Activated CD4-positive, alpha-beta T cell treated with anti-CD3 and anti-CD28 coated beads, Interleukin-2, amount 50 U/mL, for 24 hours (primary cell): ENCODE measurements around the gene IMMP1L.

Experiments used
- DNase-seq, 2 donors: peaks; one replicate each; pipeline ENCODE4 v3.0.0-alpha.2; 2020; ENCODE audit warnings: low read depth in 1 of 2, low spot score in 1 of 2

IMMP1L gene

DNA sequence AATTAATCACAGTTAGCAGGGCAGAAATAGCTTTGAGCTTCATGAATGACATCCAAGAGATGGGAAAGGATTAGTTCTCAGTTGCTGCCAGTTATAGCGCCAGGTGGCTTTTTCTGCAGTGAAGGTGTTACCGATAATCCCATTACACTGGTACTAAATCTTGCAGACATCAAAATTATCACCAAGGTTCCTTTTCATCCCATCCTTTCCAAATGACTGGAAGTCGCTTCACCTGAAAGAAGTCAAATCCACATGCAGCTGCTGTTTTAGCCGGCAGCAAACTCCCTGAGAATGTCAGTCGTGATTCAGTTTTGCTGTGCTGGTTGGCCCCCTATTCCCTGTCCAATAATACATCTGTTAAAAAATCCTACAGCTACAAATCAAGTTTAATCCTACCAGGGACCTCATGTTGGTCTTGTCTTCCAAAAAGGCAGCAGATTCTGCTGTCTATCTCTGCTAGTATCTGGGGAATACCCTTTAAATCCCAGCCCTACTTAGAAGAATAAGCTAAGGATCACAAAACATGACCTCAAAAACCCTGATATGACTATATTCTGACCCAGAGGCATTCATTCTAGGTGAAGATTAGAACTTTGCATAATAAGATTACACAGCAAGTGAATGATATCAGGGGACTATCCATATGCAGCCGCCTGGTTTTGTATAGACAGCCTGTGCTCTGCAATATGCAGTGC, 31.7 kb downstream of the IMMP1L start:
- no peak for DNase-seq

DNA sequence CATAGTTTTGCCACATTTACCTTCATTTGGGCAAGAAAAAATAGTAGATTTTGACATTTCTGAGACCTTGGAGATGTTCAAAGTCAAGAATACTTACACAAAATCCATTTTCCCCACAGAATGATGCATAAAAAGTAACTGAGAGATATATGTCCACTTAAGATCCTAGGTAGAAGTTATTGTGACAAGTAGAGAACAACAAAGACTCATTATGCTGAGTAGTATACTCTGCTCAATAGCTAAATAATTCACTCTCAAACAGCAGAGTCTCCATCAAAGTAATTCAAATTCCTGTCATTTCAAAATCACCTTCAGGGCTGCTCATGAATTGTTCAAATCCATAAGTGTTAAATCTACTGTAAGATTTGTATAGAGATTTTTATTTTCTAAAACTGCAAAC, 35.3 kb downstream of the IMMP1L start:
- DNase-seq: no peak

- no peak for DNase-seq
Observed at GRCh38 chr11:31464436-31464835, 45.0 kb downstream of the IMMP1L start.

DNA sequence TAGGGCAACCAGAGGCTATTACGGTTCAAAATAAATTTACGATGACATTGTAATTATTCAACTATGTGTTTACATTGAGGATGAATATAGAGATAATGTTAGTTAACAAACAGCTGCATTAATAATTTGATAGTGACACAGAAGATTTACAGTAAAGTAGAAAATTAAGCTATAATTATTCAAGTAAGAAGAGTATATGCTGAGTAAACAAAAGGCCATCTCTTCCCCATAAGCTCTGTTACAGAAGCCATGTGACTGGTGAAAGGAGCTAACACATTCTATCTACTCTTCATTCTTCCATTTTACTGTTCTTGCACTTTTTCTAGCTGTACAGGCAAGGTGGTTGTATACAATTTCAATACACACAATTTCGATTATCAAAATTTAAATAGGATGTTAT, 54.2 kb downstream of the IMMP1L start:
- DNase-seq: no peak

DNA sequence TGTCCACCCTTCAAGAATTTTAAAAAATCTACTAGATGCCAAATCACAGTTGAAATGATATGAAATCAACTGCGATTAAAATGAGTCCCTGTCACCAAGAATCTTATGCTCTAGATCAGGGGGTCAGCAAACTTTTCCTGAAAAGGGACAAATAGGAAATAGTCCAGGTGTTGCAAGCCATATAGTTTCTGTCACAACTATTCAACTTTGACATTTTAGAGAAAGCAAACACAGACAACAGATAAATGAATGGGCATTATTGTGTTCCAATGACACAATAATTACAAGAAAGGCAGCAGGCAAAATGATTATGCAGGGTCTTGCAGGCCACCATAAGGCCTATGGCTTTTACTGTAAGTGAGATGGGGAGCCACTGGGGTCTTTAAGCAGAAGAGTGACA, 58.6 kb downstream of the IMMP1L start:
- no peak for DNase-seq

- DNase-seq: no peak
Observed at GRCh38 chr11:31449040-31449439, 60.4 kb downstream of the IMMP1L start.

DNA sequence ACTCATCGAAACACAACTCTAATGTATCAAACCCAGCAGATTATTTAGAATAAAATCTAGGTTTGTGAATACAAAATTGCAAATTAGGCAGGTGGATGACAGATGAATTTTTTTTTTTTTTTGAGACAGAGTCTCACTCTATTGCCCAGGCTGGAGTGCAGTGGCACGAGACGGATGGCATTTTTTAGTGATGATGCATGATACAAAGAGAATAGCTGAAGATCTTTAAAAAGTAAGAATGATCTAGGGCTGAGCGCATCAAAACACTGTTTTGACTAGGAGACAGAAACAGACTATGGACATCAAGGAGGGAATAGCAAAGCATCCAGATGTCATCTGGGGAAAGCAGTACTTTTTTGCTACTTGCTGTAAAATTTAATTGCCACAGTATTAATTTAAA, 63.8 kb downstream of the IMMP1L start:
- no peak for DNase-seq

DNA sequence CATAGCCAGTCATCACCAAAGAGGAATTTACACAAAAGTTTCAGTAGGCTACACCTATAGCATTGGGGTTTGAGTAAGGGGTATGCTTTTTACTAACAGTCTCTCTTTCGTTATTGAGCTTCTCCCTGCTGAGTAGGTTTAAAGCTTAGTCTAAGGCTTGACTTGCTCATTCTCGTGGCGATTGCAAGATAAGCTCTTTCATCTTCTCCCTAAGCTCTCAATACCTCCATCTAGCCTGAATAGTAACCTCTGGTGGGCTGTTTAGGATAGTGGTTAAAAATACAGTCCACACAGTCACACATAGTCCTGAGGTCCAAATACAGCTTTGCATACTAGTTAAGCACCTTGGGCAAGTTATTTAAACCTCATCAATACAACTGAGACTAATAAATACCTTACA, 65.6 kb downstream of the IMMP1L start:
- no peak for DNase-seq

- no peak for DNase-seq
Observed at GRCh38 chr11:31442086-31442485, 67.3 kb downstream of the IMMP1L start.

DNA sequence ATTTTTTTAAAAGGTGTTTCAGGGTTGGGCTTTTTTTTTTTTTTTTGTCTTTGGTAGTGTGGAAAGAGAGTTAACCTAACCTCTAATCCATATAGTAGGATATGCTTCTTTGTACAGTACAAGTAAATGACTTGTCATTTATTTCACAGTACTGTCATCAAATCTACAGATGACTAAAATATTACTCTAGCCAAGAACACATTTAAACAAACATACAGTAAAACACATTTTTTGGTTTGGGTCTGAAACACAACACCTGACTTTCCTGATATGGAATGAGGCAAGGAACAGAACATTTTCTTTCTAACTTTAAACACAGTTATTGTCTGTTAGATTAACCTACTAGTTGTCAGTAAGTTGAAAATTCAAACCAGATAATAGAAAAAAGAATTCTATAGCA, 68.1 kb downstream of the IMMP1L start:
- DNase-seq: no peak

- DNase-seq: no peak
Observed at GRCh38 chr11:31437742-31438435, 71.5 kb downstream of the IMMP1L start.

GRCh38 chr11:31433851-31434250, 75.6 kb downstream of the IMMP1L start:
- DNase-seq: no peak

DNA sequence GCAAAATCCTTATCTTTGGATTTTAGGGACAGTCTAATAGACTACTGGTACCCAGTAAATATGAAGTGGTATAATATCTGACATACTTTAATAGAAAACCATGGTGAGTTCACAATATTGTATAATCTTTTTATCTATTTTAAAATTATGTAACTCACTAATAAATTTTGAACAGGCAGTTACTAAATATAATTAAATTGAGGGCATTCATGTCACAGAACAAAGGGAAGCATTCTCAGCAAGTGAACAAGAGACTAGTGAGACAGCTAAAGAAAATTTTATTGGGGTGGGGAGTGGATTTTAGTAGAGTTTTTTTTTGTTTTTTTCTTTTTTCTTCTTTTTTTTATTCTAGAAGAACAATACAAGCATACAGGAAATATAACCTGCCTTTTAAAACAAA, 84.8 kb downstream of the IMMP1L start:
- DNase-seq: no peak

DNA sequence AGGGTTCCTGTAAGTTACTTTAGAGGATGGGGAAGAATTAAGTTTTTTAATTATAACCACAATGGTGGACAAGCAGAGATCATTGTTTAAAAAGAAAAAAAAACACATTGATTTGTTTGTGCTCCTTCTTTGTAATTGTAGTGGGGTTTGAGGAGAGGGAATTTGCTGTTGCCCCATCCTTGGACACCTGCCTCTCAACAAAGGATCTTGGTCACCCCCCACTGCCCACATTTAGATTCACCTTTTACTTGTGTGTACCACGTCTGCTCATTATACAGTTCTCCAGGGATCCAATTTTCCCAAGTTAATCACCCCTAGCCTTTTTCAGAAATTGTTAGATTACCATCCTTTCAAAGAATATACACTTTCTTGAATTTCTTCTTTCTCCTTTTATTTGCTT, 86.7 kb downstream of the IMMP1L start:
- no peak for DNase-seq

DNA sequence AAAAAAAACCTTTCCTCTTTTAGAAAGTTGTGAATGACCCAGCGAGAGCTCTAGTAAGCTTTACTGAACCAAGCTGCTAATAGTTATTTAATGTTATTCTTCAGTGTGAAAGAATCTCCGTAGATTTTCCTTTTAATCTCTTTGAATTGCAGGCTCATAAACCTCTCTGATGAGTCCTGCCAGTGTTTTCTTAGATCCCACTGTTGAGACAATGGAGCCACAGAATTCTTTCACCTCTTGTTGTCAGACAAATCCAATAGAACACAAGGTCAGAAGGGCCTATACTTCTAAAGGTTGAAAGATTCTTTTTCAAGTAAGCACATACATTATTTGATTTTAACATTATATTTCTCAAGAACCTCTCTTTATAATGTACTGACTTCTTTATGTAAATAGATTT, 87.6 kb downstream of the IMMP1L start:
- DNase-seq: no peak

DNA sequence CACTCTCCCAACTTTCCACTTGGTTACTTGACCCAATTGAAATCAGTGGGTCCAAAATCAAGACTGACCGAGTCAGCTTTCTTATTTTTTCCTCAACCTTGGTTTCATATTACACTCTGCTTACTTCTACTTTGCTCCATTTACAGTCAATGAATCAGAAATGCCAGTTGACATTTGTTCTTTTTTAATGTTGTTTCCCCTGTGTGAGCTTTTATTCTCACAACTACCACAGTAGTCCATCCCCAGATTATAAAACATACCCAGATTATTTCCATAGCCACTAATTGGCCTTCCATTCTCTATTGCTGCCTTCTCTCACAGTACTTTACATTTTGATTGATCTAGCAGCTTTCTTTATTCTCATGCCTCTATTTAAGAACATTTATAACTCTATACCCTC, 89.8 kb downstream of the IMMP1L start:
- no peak for DNase-seq

DNA sequence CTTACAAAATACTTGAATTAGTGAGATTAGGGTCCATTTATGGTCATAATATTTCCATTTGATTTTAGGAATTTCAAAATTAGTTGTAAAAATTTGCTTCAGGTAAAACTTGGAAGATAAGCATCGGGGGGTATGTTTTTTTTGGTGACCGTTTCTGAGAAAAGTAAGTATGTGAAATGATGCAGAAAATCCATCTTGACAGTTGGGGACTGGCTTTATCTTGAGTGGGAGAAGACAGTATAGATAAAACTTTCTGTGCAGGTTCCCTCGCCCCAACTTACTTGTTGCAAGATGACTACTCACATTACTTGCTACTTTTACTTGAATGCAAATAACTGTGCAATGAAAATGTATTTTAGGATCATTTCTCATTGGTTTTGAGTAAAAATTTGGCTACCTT, 90.3 kb downstream of the IMMP1L start:
- DNase-seq: no peak

- DNase-seq: no peak
Observed at GRCh38 chr11:31417816-31418215, 91.6 kb downstream of the IMMP1L start.

GRCh38 chr11:31417357-31417756, 92.1 kb downstream of the IMMP1L start:
- DNase-seq: no peak

- DNase-seq: no peak
Observed at GRCh38 chr11:31415435-31415834, 94.0 kb downstream of the IMMP1L start.

DNA sequence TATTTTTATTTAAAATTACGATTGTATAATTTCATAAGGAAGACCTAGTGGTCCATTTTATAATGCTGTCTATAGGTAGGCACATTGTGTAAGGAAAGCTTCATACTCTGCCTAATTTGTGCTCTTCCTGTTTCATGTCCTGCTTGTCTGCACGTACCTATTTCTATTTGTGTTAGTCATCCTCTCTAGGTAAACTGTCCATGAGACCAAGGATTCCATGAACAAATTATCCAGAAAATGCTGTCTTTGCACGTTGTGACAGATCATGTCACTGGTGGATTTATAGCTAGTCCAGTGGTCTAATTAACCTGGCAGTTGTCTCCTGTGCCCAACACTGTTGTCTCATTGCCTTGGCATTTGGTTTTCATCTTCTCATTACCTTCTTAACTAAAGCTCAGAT, 95.1 kb downstream of the IMMP1L start:
- DNase-seq: no peak

DNA sequence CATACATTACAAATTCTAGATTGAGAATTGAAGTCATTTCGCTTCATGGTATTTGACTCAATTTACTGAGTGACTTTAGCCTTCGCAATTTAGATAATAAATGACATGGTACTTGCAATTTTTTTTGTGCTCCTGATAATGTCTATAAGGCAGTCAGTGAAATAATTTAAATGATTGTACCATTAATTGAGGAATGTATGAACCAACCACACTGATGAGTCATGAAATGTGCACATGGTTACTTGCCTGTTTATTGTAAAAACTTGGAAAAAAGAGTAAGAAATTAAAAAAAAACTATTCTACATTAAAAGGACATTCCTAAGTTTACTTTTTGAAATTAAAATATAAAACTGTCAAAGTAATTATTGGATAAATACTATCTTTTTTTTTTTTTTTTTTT, 96.5 kb downstream of the IMMP1L start:
- DNase-seq: no peak

- no peak for DNase-seq
Observed at GRCh38 chr11:31408201-31408600, 101.2 kb downstream of the IMMP1L start.
